SK-N-SH treated with all-trans-retinoic acid at 6 μM for 48 hours (cell line): Measurements from ENCODE around the gene TGFA.

Experiments
- ATAC-seq: fragments of 200-7000 bp; cut with Tn5 transposase; 3 replicates; pipeline ENCODE4 v1.9.1; 2020; ENCODE audit warnings: mild to moderate bottlenecking, moderate library complexity
- ARNTL ChIP-seq: fragments of 450-650 bp; formaldehyde crosslinking; IDR thresholded peaks from 2 replicates; pipeline ENCODE4 v1.5.0; 2020; ENCODE audit warnings: low read depth, mild to moderate bottlenecking, moderate library complexity, borderline replicate concordance
- CSDC2 ChIP-seq: fragments of 250-450 bp; sonication (Bioruptor Pico); IDR thresholded peaks from 2 replicates; pipeline ENCODE4 v1.5.0; 2020; ENCODE audit warnings: mild to moderate bottlenecking, moderate library complexity
- ESRRG ChIP-seq: fragments of 250-450 bp; sonication (Bioruptor Pico); IDR thresholded peaks from 2 replicates; pipeline ENCODE4 v1.6.1; 2021; ENCODE audit warnings: mild to moderate bottlenecking
- GLIS3 ChIP-seq: fragments of 250-450 bp; sonication (Bioruptor Pico); IDR thresholded peaks from 2 replicates; pipeline ENCODE4 v1.5.0; 2020; ENCODE audit warnings: mild to moderate bottlenecking, moderate library complexity
- ISL1 ChIP-seq: fragments of 250-450 bp; sonication (Bioruptor Pico); IDR thresholded peaks from 2 replicates; pipeline ENCODE4 v2.1.2; 2022; ENCODE audit warnings: mild to moderate bottlenecking, moderate library complexity
- OSR1 ChIP-seq: fragments of 250-450 bp; sonication (Bioruptor Pico); IDR thresholded peaks from 2 replicates; pipeline ENCODE4 v1.8.0; 2022; ENCODE audit warnings: moderate library complexity, mild to moderate bottlenecking, inconsistent platforms
- PPARA ChIP-seq: fragments of 250-450 bp; sonication (Bioruptor Pico); IDR thresholded peaks from 2 replicates; pipeline ENCODE4 v1.5.0; 2020; ENCODE audit warnings: mild to moderate bottlenecking, borderline replicate concordance
- RARB ChIP-seq: fragments of 250-450 bp; sonication (Bioruptor Pico); IDR thresholded peaks from 2 replicates; pipeline ENCODE4 v1.8.0; 2021; ENCODE audit warnings: mild to moderate bottlenecking, moderate library complexity
- TCF4 ChIP-seq: fragments of 250-450 bp; sonication (Bioruptor Pico); IDR thresholded peaks from 2 replicates; pipeline ENCODE4 v1.8.0; 2021; ENCODE audit warnings: mild to moderate bottlenecking, moderate library complexity, borderline replicate concordance
- ZC3H10 ChIP-seq: fragments of 250-450 bp; sonication (Bioruptor Pico); IDR thresholded peaks from 2 replicates; pipeline ENCODE4 v1.5.1; 2021; ENCODE audit warnings: mild to moderate bottlenecking, moderate library complexity
- ZFP3 ChIP-seq: fragments of 250-450 bp; sonication (Bioruptor Pico); IDR thresholded peaks from 2 replicates; pipeline ENCODE4 v1.5.0; 2020; ENCODE audit warnings: mild to moderate bottlenecking, moderate library complexity
- ZFP30 ChIP-seq: fragments of 450-650 bp; formaldehyde crosslinking; IDR thresholded peaks from 2 replicates; pipeline ENCODE4 v1.5.0; 2022; ENCODE audit warnings: mild to moderate bottlenecking, moderate library complexity
- ZNF565 ChIP-seq: fragments of 450-650 bp; formaldehyde crosslinking; conservative IDR thresholded peaks from 2 replicates; pipeline ENCODE4 v1.5.0; 2020; ENCODE audit warnings: low read depth, mild to moderate bottlenecking, moderate library complexity
- ZNF8 ChIP-seq: fragments of 450-650 bp; formaldehyde crosslinking; IDR thresholded peaks from 2 replicates; pipeline ENCODE4 v1.5.0; 2020; ENCODE audit warnings: mild to moderate bottlenecking, moderate library complexity
- TF ChIP-seq, protein P1 (sequence below): fragments of 250-450 bp; sonication (Bioruptor Pico); IDR thresholded peaks from 2 replicates; pipeline ENCODE4 v1.5.1; 2020; ENCODE audit warnings: low read depth, mild to moderate bottlenecking, moderate library complexity
- TF ChIP-seq, protein P2 (sequence below): fragments of 250-450 bp; sonication (Bioruptor Pico); IDR thresholded peaks from 2 replicates; pipeline ENCODE4 v1.8.0; 2020; ENCODE audit warnings: mild to moderate bottlenecking, moderate library complexity, borderline replicate concordance
- TF ChIP-seq, protein P3 (sequence below): fragments of 250-450 bp; sonication (Bioruptor Pico); IDR thresholded peaks from 2 replicates; pipeline ENCODE4 v1.8.0; 2021; ENCODE audit warnings: low read depth, mild to moderate bottlenecking, moderate library complexity, borderline replicate concordance
- TF ChIP-seq, protein P4 (sequence below): fragments of 250-450 bp; sonication (Bioruptor Pico); IDR thresholded peaks from 2 replicates; pipeline ENCODE4 v1.5.0; 2020; ENCODE audit warnings: mild to moderate bottlenecking, moderate library complexity

Gene TGFA

DNA sequence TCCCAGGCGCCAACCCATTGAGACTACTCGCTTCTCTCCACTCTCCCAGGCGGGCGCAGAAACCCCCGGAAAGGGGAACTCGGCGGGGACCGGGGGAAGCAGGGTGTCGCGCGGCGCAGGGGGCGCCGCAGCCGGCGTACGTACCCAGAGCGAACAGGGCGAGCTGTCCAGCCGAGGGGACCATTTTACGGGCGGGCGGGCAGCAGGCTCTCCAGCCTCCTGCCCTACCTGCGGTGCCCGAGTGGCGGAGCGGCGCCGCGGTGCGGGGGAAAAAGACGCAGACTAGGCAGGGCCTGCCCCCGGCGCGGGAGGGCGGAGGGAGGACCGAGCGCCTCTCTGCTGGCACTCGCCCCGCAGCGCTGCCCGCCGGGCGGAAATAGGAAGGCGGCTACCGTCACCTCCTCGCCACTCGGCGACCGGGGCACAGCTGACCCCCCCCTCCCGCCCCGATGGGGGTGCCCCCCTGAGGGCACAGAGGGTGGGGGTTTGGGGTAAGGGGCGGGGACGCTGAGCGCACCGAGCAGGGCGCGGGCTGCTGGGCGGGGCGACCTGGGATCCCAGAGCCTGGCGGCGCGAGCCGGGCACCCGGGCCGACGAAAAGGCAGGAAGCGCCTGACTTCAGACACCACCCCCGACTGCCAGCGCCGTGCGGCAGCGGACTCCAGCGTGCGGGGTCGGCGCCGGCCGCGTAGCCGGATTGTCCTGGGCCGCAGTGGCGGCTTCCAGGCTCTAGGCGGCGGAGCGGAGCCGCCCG is at the start of gene TGFA:
TSS of gene TGFA (minus strand) at position 243 of the 754 bp plus-strand sequence. CDS start at position 184, 59 bp downstream.
- peak; percentile 96 for ATAC-seq
- TF ChIP-seq ZFP3 (CRISPR knock-in tag) (no peak), ZFP30 (CRISPR knock-in tag) (no peak), TCF4 (CRISPR knock-in tag) (no peak), ZNF565 (CRISPR knock-in tag) (no peak)
- TF ChIP-seq, protein P1, sequence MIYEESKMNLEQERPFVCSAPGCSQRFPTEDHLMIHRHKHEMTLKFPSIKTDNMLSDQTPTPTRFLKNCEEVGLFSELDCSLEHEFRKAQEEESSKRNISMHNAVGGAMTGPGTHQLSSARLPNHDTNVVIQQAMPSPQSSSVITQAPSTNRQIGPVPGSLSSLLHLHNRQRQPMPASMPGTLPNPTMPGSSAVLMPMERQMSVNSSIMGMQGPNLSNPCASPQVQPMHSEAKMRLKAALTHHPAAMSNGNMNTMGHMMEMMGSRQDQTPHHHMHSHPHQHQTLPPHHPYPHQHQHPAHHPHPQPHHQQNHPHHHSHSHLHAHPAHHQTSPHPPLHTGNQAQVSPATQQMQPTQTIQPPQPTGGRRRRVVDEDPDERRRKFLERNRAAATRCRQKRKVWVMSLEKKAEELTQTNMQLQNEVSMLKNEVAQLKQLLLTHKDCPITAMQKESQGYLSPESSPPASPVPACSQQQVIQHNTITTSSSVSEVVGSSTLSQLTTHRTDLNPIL (CRISPR knock-in tag), result no peak
- TF ChIP-seq, protein P2, sequence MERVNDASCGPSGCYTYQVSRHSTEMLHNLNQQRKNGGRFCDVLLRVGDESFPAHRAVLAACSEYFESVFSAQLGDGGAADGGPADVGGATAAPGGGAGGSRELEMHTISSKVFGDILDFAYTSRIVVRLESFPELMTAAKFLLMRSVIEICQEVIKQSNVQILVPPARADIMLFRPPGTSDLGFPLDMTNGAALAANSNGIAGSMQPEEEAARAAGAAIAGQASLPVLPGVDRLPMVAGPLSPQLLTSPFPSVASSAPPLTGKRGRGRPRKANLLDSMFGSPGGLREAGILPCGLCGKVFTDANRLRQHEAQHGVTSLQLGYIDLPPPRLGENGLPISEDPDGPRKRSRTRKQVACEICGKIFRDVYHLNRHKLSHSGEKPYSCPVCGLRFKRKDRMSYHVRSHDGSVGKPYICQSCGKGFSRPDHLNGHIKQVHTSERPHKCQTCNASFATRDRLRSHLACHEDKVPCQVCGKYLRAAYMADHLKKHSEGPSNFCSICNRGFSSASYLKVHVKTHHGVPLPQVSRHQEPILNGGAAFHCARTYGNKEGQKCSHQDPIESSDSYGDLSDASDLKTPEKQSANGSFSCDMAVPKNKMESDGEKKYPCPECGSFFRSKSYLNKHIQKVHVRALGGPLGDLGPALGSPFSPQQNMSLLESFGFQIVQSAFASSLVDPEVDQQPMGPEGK, result no peak
- TF ChIP-seq, protein P3, sequence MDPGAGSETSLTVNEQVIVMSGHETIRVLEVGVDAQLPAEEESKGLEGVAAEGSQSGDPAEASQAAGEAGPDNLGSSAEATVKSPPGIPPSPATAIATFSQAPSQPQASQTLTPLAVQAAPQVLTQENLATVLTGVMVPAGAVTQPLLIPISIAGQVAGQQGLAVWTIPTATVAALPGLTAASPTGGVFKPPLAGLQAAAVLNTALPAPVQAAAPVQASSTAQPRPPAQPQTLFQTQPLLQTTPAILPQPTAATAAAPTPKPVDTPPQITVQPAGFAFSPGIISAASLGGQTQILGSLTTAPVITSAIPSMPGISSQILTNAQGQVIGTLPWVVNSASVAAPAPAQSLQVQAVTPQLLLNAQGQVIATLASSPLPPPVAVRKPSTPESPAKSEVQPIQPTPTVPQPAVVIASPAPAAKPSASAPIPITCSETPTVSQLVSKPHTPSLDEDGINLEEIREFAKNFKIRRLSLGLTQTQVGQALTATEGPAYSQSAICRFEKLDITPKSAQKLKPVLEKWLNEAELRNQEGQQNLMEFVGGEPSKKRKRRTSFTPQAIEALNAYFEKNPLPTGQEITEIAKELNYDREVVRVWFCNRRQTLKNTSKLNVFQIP, result no peak

DNA sequence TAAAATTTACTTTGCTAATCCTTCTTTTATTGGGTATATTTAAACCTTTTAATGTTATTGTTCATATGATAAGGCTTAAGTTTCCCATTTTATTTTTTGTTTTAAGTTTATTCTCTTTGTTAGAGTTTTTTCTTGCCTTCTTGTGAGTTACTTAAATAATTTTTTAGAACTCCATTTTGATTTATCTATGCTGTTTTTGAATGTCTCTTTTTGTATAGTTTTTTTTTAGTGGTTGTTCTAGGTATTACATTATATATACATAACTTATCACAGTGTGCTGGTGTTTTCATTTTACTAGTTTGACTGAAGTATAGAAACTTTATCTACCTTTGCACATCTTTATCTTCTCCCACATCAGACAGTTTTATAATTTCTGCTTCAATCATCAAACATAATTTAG is 49.4 kb upstream of the TGFA start:
- TF ChIP-seq ESRRG (CRISPR knock-in tag) (no peak), RARB (no peak), PPARA (CRISPR knock-in tag) (no peak), ZNF565 (CRISPR knock-in tag) (no peak), ZC3H10 (no peak), CSDC2 (no peak), ARNTL (CRISPR knock-in tag) (no peak), GLIS3 (CRISPR knock-in tag) (no peak), TCF4 (CRISPR knock-in tag) (no peak), OSR1 (CRISPR knock-in tag) (no peak), ISL1 (CRISPR knock-in tag) (no peak)
- TF ChIP-seq, protein P3, result no peak
- TF ChIP-seq, protein P4, sequence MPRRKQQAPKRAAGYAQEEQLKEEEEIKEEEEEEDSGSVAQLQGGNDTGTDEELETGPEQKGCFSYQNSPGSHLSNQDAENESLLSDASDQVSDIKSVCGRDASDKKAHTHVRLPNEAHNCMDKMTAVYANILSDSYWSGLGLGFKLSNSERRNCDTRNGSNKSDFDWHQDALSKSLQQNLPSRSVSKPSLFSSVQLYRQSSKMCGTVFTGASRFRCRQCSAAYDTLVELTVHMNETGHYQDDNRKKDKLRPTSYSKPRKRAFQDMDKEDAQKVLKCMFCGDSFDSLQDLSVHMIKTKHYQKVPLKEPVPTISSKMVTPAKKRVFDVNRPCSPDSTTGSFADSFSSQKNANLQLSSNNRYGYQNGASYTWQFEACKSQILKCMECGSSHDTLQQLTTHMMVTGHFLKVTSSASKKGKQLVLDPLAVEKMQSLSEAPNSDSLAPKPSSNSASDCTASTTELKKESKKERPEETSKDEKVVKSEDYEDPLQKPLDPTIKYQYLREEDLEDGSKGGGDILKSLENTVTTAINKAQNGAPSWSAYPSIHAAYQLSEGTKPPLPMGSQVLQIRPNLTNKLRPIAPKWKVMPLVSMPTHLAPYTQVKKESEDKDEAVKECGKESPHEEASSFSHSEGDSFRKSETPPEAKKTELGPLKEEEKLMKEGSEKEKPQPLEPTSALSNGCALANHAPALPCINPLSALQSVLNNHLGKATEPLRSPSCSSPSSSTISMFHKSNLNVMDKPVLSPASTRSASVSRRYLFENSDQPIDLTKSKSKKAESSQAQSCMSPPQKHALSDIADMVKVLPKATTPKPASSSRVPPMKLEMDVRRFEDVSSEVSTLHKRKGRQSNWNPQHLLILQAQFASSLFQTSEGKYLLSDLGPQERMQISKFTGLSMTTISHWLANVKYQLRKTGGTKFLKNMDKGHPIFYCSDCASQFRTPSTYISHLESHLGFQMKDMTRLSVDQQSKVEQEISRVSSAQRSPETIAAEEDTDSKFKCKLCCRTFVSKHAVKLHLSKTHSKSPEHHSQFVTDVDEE, result no peak
- TF ChIP-seq, protein P1 (CRISPR knock-in tag), result no peak
- no peak for ATAC-seq

DNA sequence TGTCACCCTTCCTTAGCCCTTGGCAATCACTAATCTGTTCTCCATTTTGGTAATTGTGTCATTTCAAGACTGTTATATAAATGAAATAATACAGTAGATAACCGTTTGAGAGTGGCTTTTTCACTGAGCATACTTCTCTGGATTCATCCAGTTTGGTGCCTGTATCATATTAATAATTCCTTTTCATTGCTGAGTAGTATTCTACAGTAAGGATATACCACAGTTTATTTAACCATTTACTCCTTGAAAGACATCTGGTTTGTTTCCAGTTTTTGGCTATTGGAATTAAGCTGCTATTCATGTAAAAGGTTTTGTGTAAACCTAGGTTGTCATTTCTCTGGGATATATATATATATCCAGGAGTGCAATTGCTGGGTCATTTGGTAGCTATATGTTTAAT is 44.6 kb upstream of the TGFA start:
- no peak for ATAC-seq
- TF ChIP-seq ZNF8 (CRISPR knock-in tag) (peak; percentile 98), ZFP3 (CRISPR knock-in tag) (no peak)
- TF ChIP-seq, all 23 proteins: peak for 1
